GM12801 (cell line): ENCODE measurements around the gene GYG1.

Experiments used
- CTCF ChIP-seq: IDR thresholded peaks from one replicate; pipeline ENCODE4 v1.5.1; 2011; ENCODE audit warnings: control low read depth; ENCODE audit not compliant: insufficient read length; ENCODE audit errors: extremely low read depth

Gene GYG1

DNA sequence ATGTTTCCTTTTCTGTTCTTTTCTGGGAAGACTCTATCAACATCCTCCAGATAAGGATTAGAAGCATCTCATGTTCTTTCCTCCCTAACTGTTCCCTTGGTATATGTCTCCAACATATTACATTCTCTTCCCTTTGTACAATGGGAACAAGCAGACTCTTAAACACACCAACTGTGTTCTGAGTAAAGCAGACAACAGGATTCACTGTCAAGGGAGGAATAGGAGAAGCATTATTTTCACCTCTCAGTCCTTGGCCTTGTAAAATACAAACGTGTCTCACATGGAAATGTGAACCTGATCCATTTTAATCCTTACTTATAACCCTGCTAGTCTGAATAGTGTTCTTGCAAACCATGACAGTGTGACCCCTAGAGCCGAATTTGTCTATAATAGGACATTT is 19.6 kb downstream of the GYG1 start:
- no peak for TF ChIP-seq CTCF

DNA sequence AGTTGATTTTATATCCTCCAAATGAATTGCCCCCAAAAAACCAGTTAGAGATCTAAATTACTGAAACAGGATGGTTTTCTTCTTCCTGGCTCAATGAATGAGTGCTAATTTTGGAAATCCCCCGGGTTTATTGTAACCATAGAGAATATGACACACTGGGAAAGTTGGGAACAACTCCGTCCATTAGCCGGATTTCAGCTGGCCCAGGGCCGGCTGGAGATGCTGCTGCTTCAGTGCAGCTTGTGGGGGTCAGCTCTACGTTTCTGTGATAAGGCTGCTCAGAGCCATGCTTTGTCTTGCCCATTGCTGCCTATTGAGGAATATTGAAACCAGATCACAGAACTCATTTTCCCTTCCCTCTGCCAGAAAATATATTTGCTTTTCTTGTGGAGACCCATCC is 20.3 kb downstream of the GYG1 start:
- no peak for TF ChIP-seq CTCF

GRCh38 chr3:149013726-149014125 is 22.4 kb downstream of the GYG1 start:
- no peak for TF ChIP-seq CTCF

GRCh38 chr3:149015393-149015792 is 24.1 kb downstream of the GYG1 start:
- TF ChIP-seq CTCF: no peak

DNA sequence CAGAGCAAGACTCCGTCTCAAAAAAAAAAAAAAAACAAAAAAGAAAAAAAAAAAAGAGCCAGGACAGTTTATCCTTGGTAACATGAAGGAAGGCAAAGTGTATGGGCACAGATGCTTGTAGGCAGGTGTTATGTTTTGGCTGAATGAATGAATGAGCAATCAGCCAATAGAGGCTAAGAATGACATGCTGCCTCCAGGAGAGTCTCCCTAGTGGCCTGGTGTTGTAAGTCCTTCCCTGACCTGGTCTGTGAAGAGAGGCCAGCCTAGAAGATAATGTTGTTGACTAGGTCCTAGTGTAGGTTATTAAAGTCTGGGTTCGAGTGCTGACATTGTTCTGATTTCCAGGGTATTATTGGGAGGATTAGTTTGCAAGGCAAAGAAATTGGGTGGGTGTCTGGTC is 24.9 kb downstream of the GYG1 start:
- no peak for TF ChIP-seq CTCF

DNA sequence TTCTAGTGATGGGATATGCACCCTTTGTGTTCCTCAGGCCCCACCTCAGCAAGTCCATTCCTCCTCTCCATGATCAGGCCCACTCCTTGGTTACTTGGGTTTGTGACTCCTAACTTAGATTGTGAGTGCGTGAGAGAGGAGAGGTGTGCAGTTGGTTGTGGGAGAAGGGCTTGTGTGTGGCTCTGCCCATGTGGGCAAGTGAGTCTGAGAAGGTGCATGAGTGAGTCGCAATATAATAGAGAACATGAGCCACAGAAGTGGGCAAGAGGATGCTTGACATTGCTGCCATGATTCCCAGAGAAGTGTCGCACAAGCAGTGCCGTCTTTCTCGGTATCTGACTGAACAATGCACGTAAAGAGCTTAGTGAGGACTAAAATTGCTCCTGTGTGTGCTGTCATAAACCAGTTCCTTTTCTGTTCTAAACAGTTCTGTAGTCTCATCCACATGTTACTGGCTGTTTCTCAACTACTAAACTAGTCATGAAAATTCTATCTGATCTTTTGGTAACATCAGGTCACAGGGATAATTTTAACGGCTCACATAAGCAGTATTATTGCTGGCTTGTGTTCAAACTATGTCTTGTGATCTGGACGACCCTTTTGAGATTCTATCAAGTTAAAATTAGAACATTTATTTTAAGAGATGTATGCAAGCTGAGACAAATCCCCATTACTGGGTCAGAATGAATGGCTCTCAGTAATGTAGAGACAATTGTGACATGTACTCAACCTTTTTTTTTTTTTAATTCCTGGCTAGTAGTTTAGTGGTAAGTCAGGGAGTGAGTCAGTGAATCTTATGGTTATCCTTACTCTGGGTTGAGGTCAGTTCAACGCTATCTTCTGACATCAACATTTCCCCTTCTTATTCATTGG is 25.6 kb downstream of the GYG1 start:
- no peak for TF ChIP-seq CTCF

- no peak for TF ChIP-seq CTCF
Measured at GRCh38 chr3:149018247-149018646, 26.9 kb downstream of the GYG1 start.
